OCI-M2 (cell line): Measurements from ENCODE around the gene ABCD1.
"Not testable (repeated sequence)": the region's sequence is repeated elsewhere in the genome, so short reads cannot be mapped to it uniquely, and the experiment has no call there.

ENCODE experiments used
- DNase-seq: peaks from one replicate; lab custom pipeline; 2025; ENCODE audit not compliant: unreplicated experiment; lab: John Stamatoyannopoulos, UW

ABCD1 gene

DNA sequence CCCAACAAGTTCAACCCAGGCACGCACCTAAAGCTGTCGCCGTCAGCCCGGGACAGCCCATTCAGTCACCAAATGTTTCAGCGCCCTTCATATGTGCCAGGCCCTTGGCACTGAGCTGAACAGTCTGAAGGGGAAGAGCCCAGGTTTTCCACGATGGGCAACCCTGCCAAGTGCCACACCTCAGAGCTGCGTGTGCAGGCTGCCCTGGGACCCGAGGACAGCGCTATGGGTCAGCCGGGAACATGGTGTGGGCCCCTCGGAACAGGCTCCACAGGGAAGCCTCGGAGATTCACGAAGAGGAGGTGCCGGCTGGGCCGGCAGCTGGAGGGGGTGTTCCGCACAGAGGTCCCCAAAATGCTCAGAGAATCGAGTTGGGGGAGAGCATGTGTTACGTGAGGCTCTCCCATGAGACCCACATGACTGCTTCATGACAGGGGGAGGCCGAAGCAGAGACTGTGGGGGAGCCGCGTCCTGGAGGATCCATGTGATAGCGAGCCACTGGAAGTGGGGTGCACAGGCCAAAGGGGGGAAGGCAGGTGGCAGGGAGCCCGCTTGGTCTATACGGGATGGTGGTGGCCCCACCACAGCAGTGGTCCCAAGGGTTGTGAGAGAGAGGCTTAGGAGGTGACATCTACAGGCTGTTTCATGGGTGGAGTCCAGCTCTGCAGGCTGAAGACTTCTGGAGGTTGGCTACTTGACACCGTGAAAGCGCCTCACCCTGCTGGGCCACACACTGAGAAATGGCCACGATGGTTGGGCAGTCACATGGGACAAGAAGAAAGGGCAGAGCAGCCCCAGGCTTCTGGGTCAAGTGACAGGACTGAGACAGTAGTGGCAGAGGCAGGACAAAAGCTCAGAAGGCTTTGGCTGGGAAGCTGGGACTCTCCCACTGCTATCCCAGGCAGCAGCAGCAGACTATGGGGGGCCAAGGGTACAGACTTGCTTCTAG is 14.7 kb upstream of the ABCD1 start:
- DNase-seq = no peak

DNA sequence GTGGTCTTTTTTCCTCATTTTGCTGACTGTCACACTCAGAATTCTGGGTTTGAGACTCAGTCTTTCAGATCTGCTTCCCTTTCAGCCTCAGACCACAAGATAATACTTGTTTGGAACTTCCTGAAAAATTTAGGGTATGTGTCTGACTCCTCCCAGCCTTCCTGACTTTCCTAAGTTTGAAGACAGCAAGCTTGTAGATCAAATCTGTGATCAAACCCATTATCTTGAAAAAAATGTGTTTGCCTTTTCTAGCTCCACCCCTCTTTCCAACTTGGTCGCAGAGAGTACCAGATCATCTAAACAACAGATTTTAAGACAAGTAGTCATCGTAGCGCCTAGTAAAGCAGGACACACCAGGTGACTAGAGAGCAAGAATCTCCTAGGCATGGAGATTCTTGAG is 10.4 kb upstream of the ABCD1 start:
- DNase-seq = no peak

DNA sequence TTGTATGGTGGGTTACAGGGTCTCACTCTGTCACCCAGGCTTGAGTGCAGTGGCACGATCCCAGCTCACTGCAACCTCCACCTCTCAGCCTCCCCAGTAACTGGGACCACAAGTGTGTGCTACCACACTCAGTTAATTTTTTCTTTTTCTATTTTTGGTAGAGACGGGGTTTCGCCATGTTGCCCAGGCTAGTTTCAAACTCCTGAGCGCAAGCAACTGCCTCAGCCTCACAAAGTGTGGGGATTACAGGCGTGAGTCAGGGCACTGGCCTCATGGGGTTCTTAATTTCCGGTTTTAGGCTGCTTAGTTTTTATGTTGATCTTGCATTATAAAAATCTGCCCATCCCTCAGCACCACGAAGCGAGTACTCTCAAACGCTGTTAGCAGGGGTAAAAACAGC is 7.2 kb upstream of the ABCD1 start:
- DNase-seq = no peak

DNA sequence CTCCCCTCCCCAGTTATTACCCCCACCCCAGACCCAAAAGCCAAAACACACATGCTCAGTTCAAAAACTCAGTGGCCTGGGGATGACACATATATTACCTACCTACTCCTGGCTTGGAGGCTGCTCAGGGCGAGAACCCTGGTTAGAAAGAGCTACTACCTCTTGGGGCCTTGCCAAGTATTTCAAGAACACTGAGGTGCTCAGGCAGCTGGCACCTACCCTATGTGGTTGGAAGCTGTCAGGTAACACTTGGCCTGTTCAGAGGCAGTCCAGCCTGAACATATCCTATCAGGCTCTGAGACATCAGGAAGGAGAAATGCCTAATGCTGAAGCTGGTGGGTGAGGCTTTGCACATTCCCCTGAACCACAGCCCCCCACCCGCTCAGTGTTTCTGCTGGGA is 5.4 kb upstream of the ABCD1 start:
- DNase-seq = no peak

DNA sequence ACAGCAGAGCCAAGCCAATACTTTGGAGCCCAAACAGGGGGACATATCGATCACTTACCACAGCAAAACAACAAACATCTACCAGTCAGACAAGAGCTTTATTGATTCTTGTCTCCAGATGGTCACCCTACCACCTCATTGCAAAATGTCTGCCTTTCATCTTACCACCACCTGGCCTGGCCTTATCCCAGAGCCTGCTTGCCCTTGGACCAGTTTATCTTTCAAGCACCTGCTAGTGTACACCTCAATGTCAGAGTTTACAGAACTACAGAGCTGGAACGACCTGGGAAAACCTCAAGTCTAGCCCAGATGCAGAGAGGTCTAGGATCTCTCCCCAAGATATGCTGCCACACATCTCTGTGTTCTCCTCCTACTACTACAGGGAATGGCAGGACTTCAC is 5.0 kb upstream of the ABCD1 start:
- no peak for DNase-seq

DNA sequence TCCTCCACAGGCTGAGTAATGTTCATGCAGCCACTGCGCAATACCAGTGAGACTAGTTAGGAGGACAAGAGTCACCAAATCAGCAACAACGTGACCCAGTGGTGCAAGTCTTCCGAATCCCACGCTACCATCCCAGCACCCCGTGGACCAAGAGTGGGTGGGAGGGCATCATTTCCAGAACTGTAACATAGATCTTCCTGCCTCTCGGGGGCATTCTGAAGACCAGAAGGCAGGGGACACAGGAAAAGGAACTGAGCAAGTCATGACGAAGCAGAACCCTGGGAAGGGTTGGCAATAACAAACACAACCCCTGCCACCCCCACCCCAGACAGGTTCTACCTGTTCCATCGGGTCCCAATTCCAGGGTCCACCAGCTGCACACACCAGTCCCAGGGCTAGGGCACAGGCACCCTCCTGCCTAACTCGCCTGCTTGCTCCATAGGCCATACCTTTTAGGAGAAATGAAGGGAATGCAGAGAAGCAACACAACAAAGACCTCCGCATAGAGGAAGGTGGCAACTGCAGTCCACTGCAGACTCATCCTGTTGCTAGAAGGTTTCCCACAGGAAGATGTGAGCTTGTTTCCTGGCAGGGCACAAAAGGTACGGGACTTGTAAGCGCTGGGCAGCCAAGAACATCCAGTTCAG is 1.8 kb upstream of the ABCD1 start:
- no peak for DNase-seq

DNA sequence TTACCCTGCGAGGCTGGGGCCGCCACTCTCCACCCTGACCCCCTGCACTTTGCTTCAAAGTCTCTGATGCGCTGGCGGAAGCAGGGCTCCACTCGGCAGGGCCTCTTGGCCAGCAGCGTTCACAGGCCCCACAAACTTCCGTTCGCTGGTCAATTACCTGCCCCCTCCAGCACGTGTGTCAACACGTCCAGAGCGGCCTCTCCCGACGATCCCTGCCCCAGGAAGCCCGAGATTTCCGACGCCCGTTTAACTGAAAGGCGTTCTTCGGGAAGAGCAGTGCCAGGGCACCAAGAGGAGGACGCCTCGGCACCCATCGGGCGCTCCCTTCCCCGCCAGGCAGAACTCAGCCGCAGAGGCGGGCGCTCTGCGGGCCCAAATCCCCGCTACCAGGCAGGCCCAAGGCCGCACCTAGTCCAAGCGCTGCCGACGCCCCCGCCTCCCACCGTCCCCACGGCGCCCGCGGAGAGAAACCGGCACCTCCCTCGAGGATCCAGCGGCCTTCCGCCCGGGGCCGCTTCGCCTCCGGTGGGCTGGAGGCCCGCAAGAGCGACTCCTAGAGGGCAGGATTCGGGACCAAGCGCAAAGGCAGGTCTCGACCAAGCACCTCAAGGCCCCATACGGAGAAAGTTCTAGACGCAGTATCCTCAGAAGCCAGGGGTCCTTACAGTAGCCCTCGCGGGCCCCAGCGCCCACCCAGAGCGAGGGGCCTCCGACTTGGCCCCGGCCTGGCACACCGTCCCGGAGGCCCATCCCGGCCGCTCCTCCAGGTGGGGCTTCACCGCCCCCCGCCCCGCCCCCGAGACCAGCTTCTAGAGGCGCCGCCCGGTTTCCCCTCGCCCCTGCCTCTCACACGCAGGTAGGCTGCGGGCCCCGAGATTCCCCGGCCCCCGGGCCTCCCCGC is 1.1 kb upstream of the ABCD1 start:
- DNase-seq = no peak

DNA sequence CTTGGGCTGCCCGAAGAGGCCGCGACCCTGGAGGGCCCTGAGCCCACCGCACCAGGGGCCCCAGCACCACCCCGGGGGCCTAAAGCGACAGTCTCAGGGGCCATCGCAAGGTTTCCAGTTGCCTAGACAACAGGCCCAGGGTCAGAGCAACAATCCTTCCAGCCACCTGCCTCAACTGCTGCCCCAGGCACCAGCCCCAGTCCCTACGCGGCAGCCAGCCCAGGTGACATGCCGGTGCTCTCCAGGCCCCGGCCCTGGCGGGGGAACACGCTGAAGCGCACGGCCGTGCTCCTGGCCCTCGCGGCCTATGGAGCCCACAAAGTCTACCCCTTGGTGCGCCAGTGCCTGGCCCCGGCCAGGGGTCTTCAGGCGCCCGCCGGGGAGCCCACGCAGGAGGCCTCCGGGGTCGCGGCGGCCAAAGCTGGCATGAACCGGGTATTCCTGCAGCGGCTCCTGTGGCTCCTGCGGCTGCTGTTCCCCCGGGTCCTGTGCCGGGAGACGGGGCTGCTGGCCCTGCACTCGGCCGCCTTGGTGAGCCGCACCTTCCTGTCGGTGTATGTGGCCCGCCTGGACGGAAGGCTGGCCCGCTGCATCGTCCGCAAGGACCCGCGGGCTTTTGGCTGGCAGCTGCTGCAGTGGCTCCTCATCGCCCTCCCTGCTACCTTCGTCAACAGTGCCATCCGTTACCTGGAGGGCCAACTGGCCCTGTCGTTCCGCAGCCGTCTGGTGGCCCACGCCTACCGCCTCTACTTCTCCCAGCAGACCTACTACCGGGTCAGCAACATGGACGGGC is 579 bp downstream of the ABCD1 start:
- DNase-seq = no peak

DNA sequence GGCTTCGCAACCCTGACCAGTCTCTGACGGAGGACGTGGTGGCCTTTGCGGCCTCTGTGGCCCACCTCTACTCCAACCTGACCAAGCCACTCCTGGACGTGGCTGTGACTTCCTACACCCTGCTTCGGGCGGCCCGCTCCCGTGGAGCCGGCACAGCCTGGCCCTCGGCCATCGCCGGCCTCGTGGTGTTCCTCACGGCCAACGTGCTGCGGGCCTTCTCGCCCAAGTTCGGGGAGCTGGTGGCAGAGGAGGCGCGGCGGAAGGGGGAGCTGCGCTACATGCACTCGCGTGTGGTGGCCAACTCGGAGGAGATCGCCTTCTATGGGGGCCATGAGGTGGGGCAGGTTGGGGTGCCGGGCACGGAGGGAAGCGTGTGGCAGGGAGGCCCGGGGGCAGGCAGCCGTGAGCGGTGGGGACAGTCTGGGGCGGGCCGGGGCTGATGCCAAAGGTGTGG is 1.2 kb downstream of the ABCD1 start:
- no peak for DNase-seq

DNA sequence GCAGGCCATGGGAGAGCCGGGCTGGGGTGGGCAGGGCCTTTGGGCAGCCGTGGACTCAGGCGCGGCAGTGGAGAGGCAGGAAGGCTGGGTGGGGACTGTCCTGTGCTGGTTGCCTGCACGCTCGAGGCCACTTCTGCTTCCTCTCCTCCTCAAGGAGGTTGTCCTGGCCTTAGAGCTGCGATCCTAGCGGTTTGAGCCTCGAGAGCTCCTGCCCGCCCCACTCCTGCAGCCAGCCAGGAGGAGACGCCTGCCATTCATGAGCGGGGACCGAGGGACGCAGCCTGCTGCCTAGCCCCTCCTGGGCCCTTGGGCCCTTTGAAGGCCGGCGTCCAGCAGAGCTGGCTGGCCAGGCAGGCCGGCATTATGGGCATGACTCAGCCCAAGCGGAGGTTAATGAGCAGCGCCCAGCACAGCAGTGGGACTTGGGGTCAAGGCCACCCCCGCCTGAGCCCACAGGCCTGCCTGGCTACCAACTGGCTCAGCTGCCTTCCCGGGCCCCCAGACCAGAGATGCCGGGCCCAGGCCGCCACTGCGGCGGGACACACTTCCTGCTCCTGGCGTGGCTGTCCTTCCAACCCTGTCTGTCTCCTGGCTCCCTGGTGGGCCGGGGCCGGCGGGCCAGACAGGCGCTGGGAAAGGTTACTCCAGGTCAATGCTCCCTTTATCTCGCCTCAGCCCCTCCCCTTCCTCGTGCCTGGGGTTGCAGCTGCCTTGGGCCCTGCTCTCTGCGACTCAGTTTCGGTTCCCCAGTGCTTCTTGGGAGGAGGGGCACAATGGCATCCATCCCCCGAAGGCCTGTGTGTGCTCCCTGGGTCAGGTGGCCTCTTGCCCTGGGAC is 1.8 kb downstream of the ABCD1 start:
- DNase-seq = no peak

DNA sequence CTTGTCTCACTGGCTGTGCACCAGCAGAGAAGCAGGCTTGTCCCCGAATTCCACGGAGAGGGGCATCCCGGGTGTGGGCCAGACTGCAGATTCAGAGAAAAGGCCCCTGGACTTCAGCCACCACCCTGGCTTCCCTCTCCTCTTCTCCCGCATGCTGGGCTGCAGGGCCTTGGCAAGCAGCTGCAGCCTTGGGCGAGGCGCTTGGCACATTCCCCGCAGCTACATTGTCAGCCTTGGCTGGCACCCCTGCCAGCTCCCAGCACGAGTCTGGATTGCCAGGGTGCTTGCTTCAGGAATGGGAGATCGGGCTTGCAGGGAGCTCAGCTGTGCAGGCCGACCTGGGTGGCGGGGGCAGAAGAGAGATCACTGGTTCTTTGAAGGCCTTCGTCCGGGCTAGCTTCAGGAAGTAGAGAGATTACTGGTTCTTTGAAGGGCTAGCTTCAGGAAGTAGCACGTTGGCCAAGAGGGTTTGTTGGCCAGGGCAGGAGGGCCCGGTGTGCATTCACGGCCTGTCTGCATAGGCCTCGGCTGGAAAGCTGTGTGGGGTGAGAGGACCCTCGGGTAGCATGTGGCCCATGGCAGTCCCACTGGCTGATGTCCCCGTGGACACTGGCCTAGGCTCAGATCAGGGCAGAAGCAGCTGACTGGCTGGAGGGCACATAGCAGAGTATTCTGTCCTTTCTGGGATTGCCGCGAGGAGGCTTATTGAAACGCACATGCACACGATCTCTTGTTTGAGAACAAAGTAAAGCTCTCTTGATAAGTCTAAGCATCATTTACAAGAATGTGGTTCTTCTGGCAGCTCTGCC is 2.7 kb downstream of the ABCD1 start:
- no peak for DNase-seq

DNA sequence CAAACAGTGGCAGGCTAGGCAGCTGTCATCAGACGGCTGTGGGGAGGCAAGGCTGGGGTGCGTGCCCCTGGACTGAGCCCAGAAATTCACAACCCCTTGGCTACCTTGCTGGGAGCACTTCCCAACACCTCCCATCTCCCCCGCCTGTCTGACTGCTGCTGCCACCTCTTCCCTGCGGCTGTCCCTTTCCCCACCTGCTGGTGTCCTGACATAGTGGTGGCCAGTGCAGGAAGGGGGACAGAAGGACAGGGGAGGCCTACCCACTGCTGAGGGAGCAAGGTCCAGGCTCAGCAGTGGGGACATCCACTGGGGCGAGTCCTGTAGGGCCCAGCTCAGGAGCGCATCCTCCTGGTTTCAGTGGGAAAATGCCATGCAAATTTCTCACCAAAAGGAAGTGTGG is 3.4 kb downstream of the ABCD1 start:
- no peak for DNase-seq

DNA sequence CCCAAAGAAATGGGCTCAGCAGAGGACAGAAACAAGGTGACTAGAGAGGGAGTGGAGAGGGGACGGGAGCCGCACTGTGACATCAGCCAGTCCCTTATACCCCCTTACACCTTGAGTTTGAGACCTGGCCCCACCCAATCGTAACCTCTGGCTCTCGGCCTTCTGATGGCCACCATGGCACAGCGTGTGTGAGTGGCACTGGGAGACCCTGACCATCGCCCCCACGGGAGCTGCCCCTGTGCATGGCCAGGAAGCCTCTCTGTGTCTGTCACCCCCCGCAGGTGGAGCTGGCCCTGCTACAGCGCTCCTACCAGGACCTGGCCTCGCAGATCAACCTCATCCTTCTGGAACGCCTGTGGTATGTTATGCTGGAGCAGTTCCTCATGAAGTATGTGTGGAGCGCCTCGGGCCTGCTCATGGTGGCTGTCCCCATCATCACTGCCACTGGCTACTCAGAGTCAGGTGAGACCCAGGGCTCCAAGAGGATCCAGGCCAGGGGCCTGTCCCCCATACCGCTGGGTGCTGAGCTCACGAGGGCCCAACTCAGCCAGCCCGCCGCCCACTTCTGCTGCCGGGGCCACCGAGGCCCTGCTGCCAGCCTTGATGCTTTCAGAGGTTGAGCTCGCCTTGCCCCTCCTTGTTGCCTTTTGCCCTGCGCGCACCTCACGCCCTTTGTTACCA is 4.4 kb downstream of the ABCD1 start:
- DNase-seq = no peak

DNA sequence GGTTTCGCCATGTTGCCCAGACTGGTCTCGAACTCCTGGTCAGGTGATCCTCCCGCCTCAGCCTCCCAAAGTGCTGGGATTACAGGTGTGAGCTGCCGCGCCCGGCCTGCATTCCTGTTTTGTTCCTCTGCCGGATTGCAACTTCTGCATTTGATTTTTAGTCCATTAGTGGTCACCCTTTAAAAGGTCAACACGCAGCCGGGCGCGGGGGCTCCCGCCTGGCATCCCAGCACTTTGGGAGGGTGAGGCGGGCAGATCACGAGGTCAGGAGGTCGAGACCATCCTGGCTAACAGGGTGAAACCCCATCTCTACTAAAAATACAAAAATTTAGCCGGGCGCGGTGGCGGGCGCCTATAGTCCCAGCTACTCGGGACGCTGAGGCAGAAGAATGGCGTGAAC is 5.5 kb downstream of the ABCD1 start:
- DNase-seq = not testable (repeated sequence)

DNA sequence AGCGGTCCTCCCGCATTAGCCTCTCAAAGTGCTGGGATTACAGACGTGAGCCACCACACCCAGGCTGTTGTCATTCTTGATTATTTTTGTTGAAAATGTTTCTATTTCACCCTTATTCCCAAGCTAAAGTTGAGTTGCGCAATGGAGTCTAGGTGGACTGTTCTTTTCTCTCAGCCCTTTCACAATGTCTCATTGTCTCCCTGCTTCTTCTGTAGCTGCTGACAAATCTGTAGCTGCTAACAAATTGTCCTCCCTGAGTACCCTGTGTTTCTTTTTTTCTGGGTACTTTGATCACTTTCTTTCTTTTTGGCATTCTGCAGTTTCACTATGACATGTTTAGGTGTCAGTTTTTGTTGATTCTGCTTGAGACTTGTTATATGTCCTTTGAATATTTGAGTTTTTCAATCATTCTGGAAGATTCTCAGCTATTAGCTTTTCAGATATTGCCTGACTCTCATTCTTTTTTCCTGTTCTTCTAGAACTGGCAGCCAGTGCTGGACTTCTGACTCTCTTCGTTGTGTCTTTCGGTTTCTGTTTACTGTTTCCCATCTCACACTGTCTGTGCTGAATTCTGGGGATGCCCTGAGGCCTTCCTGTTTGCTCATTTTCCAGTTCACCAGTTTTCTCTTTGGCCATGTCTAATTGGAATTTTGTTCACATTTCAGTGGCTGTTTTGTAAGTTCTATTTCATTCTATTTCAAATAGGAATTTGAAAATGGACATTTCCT is 6.6 kb downstream of the ABCD1 start:
- no peak for DNase-seq

DNA sequence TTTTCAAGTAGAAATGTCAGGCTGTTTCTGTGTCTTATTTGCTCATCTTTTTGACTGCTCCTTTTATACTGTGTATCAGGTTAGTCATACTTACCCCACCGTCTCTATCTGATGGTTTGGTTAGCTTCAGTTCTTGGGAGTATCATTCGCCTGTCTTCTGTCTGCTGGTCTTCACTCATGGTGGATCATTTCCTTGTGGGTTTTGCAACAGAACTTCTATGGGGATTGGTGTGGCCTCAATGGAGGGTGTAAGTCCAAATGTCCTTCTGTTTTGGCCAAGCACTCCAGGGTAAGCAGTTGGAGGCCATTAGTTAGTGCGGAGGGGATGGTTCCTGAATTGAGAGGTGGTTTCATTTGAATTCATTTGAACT is 7.2 kb downstream of the ABCD1 start:
- DNase-seq = no peak

DNA sequence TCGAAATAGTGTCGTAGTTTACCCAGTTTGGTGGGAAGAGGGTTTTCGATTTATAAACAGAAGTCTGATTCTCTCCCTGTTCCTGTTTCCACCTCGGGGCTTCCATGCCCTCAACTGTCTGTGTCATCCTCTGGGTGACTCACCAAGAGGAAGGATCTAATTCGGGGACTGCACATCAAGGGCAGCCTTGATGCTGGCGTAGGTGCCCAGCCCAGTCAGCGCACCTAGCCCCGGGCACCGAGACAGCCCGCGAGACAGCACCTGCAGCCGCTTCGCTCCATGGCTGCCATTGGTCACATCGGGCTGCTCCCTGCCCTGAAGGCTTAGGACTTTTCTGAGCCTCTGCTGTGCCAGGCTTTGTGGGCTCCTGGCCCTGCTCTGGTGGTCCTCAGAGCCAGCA is 7.7 kb downstream of the ABCD1 start:
- no peak for DNase-seq
